ENCODE data around the gene PDE11A. TPM values are rescaled to one million over a fixed set of nuclear protein-coding genes. Genes with fewer than 3 reads are reported as not detected.

PDE11A gene
- total and polyA plus RNA-seq, 4 donors: 0.11 to 1.3 (median 0.25) TPM; not detected in 1

DNA sequence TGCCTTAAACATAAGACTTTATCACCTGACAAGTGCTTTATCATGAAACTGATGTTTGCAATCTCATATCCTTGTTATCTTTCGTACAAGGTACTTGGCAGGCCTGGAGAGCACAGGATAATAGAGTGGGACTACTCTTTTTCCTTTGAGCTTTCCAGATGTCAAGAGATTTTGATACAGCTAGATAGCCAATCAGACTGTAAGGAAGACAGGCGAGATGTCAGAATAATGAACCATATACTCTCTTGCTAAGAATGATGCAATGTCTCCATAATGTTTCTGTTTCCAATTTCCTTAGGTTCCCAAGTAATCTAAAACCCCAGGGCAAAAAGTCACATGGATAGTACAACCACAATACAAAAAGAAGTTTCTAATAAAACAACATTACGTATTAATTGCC is 313.1 kb downstream of the PDE11A start:
- Histone ChIP-seq H3K27ac (ENCODE audit: low read depth in 1 of 2, low read length in 1 of 2) (no peak overlapping the region), H3K36me3 (ENCODE audit: control insufficient read depth in 4 of 4, insufficient read depth in 4 of 4, low read length in 4 of 4) (no peaks in the 10 kb centered on the region), H3K9me3 (ENCODE audit: control insufficient read depth in 4 of 4, insufficient read depth in 3 of 4, low read length in 3 of 4) (peaks cover 0 to 2% (median 0%) of the 10 kb centered on the region in 4 donors), H3K27me3 (ENCODE audit: control insufficient read depth in 3 of 3, insufficient read depth in 3 of 3, low read length in 2 of 3) (no peaks in the 10 kb centered on the region), H3K4me1 (ENCODE audit: control insufficient read depth in 5 of 5, insufficient read depth in 5 of 5, low read length in 5 of 5) (peaks cover 3 to 25% (median 11%) of the 10 kb centered on the region in 5 donors), H3K4me3 (no peak overlapping the region), H3K9ac (ENCODE audit: insufficient read depth in 1 of 2, low read length in 2 of 2) (no peak overlapping the region)
- DNase-seq (no peak), ATAC-seq (ENCODE audit: insufficient read depth, low FRiP score) (no peak)
- WGBS, 2 donors: 73 to 89% methylated on average over 3 of the region's 3 CpGs
- TF ChIP-seq, protein P1, sequence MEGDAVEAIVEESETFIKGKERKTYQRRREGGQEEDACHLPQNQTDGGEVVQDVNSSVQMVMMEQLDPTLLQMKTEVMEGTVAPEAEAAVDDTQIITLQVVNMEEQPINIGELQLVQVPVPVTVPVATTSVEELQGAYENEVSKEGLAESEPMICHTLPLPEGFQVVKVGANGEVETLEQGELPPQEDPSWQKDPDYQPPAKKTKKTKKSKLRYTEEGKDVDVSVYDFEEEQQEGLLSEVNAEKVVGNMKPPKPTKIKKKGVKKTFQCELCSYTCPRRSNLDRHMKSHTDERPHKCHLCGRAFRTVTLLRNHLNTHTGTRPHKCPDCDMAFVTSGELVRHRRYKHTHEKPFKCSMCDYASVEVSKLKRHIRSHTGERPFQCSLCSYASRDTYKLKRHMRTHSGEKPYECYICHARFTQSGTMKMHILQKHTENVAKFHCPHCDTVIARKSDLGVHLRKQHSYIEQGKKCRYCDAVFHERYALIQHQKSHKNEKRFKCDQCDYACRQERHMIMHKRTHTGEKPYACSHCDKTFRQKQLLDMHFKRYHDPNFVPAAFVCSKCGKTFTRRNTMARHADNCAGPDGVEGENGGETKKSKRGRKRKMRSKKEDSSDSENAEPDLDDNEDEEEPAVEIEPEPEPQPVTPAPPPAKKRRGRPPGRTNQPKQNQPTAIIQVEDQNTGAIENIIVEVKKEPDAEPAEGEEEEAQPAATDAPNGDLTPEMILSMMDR (IDR thresholded peaks at IDR 0.05; ENCODE audit: control extremely low read depth, extremely low read depth): no peak

DNA sequence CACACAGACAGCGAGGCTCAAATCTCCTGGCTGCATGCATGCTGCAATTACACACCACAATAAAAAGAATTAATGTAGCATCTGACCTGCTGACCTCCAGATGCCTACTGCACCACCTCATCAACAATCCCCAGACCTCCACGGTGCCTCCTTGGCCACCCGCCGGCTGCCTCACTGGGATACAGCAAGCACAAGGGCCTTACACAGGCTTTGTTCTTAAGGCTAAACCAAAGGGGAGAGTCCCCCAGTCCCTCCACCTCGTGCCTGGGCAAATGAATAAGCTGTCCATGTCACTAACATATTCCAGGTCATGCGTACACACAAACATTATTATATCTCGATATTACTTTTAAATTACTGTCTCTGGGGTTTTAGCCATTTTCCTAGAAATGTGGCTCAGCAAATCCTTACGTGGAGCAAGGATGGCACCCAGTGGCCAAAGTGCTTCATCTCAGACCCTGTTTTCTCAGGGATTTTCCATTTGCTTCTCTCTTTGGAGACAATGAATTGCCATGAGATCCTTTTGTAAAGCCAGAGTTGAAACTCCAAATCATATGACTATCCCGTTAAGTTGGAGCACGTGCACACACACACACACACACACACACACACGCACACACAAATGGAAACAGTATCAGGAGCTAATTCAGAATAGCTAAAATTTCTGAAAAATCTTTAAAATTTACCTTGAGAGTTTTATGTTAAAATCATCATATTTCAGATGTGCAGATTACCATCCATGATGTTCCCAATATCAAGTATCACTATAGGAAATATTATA is 313.8 kb downstream of the PDE11A start:
- H3K27ac ChIP-seq (ENCODE audit: low read depth in 1 of 2, low read length in 1 of 2): no peak overlapping the region
- H3K36me3 ChIP-seq (ENCODE audit: control insufficient read depth in 4 of 4, insufficient read depth in 4 of 4, low read length in 4 of 4): no peaks in the 10 kb centered on the region
- H3K27me3 ChIP-seq (ENCODE audit: control insufficient read depth in 3 of 3, insufficient read depth in 3 of 3, low read length in 2 of 3): no peaks in the 10 kb centered on the region
- H3K9me3 ChIP-seq (ENCODE audit: control insufficient read depth in 4 of 4, insufficient read depth in 3 of 4, low read length in 3 of 4): peaks cover 0 to 2% (median 0%) of the 10 kb centered on the region in 4 donors
- TF ChIP-seq, protein P1 (IDR thresholded peaks at IDR 0.05; ENCODE audit: control extremely low read depth, extremely low read depth): peak; percentile 5
- ATAC-seq (ENCODE audit: insufficient read depth, low FRiP score): no peak
- H3K4me1 ChIP-seq (ENCODE audit: control insufficient read depth in 5 of 5, insufficient read depth in 5 of 5, low read length in 5 of 5): peaks cover 4 to 31% (median 15%) of the 10 kb centered on the region in 5 donors
- no peak overlapping the region for H3K4me3 ChIP-seq
- DNase-seq: peak; percentile 75 to 92 (median 88)
- 56 to 68% methylated on average over 11 of the region's 11 CpGs for WGBS, 2 donors
- no peak overlapping the region for H3K9ac ChIP-seq (ENCODE audit: insufficient read depth in 1 of 2, low read length in 2 of 2)

- TF ChIP-seq, protein P1 (IDR thresholded peaks at IDR 0.05; ENCODE audit: control extremely low read depth, extremely low read depth): no peak
- H3K27ac ChIP-seq (ENCODE audit: low read depth in 1 of 2, low read length in 1 of 2): no peak overlapping the region
- ATAC-seq (ENCODE audit: insufficient read depth, low FRiP score) (no peak), DNase-seq (peak in 1 of 3 donors; percentile 16)
- H3K36me3 ChIP-seq (ENCODE audit: control insufficient read depth in 4 of 4, insufficient read depth in 4 of 4, low read length in 4 of 4): no peaks in the 10 kb centered on the region
- H3K4me3 ChIP-seq: no peak overlapping the region
- H3K9ac ChIP-seq (ENCODE audit: insufficient read depth in 1 of 2, low read length in 2 of 2): no peak overlapping the region
- peaks cover 4 to 40% (median 19%) of the 10 kb centered on the region in 5 donors for H3K4me1 ChIP-seq (ENCODE audit: control insufficient read depth in 5 of 5, insufficient read depth in 5 of 5, low read length in 5 of 5)
- WGBS, 2 donors: 71 to 77% methylated on average over 4 of the region's 4 CpGs
- no peaks in the 10 kb centered on the region for H3K27me3 ChIP-seq (ENCODE audit: control insufficient read depth in 3 of 3, insufficient read depth in 3 of 3, low read length in 2 of 3)
- no peaks in the 10 kb centered on the region for H3K9me3 ChIP-seq (ENCODE audit: control insufficient read depth in 4 of 4, insufficient read depth in 3 of 4, low read length in 3 of 4)
These were observed 316.2 kb downstream of the PDE11A start for GRCh38 chr2:177756336-177756735.

Measured in lung (tissue), 12 donors.